KMS-11 (cell line): ENCODE results near the gene ZNF763.
"Not testable (repeated sequence)": the region's sequence is repeated elsewhere in the genome, so short reads cannot be mapped to it uniquely, and the experiment has no call there.

Source experiments
- H2AFZ ChIP-seq: fragments of 200-600 bp; sonication (generic); 2 replicates; pipeline ENCODE4 v1.6.1; 2016; ENCODE audit warnings: antibody characterized with exemption, mixed run types, low read depth
- H3K27ac ChIP-seq: fragments of 200-600 bp; sonication (generic); 2 replicates; pipeline ENCODE4 v1.6.1; 2016; ENCODE audit warnings: mild to moderate bottlenecking, mixed run types
- H3K27me3 ChIP-seq: fragments of 200-600 bp; sonication (generic); 2 replicates; pipeline ENCODE4 v1.6.1; 2017; ENCODE audit warnings: mild to moderate bottlenecking, low read depth, mixed run types, moderate library complexity; ENCODE audit not compliant: insufficient read depth
- H3K36me3 ChIP-seq: fragments of 200-600 bp; sonication (generic); 2 replicates; pipeline ENCODE4 v1.6.1; 2017; ENCODE audit warnings: mild to moderate bottlenecking, mixed run types; ENCODE audit not compliant: insufficient read depth
- H3K4me1 ChIP-seq: fragments of 200-600 bp; sonication (generic); 2 replicates; pipeline ENCODE4 v1.6.1; 2016; ENCODE audit warnings: mild to moderate bottlenecking, low read depth, mixed run types; ENCODE audit not compliant: poor library complexity, severe bottlenecking
- H3K4me2 ChIP-seq: fragments of 200-600 bp; sonication (generic); 2 replicates; pipeline ENCODE4 v1.7.0; 2016; ENCODE audit warnings: mild to moderate bottlenecking, mixed run types
- H3K4me3 ChIP-seq: fragments of 200-600 bp; sonication (generic); IDR thresholded peaks from 2 replicates; pipeline ENCODE4 v1.6.1; 2017; ENCODE audit warnings: low read depth, low read length, mixed read lengths; ENCODE audit not compliant: insufficient read depth
- H3K79me2 ChIP-seq: fragments of 200-600 bp; sonication (generic); 2 replicates; pipeline ENCODE4 v1.6.1; 2016; ENCODE audit warnings: low read depth, mixed run types; ENCODE audit not compliant: insufficient read depth
- H3K9ac ChIP-seq: fragments of 200-600 bp; sonication (generic); 2 replicates; pipeline ENCODE4 v1.6.1; 2016; ENCODE audit warnings: mild to moderate bottlenecking, mixed run types
- H4K20me1 ChIP-seq: fragments of 200-600 bp; sonication (generic); 2 replicates; pipeline ENCODE4 v1.6.1; 2016; ENCODE audit warnings: mild to moderate bottlenecking, mixed run types; ENCODE audit not compliant: insufficient read depth
- TF ChIP-seq, protein P1 (sequence below): fragments of 200-600 bp; sonication (generic); conservative IDR thresholded peaks from 2 replicates; pipeline ENCODE4 v1.6.1; 2017; ENCODE audit warnings: low read depth, mild to moderate bottlenecking, antibody characterized with exemption, low read length, moderate library complexity, mixed read lengths

ZNF763 gene

DNA sequence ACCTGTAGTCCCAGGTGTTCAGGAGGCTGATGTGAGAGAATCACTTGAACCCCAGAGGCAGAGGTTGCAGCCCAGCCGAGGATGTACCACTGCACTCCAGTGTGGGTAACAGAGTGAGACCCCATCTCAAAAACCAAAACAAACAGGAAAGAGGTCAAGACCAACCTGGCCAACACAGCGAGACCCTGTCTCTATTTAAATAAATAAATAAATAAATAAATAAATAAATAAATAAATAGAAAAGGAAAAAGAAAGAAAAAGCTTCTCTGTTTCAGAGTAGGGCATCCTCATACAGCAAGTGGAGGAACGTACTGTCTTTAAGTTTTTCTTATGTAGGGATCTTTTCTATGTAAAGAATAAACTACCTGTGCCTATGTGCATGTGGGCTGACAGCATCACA lies 37.6 kb upstream of the ZNF763 start:
- H3K4me1 ChIP-seq, result no peaks in the 10 kb centered on the region
- no peaks in the 10 kb centered on the region for H4K20me1 ChIP-seq
- no peak overlapping the region for H3K9ac ChIP-seq
- no peaks in the 10 kb centered on the region for H3K27me3 ChIP-seq
- TF ChIP-seq, protein P1, sequence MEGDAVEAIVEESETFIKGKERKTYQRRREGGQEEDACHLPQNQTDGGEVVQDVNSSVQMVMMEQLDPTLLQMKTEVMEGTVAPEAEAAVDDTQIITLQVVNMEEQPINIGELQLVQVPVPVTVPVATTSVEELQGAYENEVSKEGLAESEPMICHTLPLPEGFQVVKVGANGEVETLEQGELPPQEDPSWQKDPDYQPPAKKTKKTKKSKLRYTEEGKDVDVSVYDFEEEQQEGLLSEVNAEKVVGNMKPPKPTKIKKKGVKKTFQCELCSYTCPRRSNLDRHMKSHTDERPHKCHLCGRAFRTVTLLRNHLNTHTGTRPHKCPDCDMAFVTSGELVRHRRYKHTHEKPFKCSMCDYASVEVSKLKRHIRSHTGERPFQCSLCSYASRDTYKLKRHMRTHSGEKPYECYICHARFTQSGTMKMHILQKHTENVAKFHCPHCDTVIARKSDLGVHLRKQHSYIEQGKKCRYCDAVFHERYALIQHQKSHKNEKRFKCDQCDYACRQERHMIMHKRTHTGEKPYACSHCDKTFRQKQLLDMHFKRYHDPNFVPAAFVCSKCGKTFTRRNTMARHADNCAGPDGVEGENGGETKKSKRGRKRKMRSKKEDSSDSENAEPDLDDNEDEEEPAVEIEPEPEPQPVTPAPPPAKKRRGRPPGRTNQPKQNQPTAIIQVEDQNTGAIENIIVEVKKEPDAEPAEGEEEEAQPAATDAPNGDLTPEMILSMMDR, result no peak
- no peak overlapping the region for H3K27ac ChIP-seq
- H3K4me2 ChIP-seq, result no peak overlapping the region
- no peak overlapping the region for H2AFZ ChIP-seq
- H3K4me3 ChIP-seq, result no peak overlapping the region
- H3K79me2 ChIP-seq, result peaks cover 29% of the 10 kb centered on the region; the same call in 1 of the 2 replicates
- H3K36me3 ChIP-seq, result no peaks in the 10 kb centered on the region

DNA sequence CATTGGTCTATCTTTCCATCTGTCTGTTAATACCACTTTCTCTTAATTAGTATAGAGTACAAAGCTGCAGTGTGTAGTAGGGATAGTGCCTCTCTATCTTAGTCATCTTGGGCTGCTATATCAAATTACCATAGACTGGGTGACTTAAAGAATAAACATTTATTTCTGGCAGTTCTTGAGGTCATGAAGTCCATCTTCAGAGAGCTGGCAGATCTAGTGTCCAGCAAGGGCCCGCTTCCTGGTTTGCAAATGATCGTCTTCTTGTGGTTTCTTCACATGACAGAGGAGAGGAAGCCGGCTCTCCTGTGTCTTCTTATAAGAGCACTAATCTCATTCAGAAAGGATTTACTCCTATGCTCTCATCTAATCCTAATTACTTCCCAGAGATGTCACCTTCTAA lies 33.8 kb upstream of the ZNF763 start:
- Histone ChIP-seq H4K20me1 (no peaks in the 10 kb centered on the region), H3K9ac (no peak overlapping the region), H3K4me1 (no peaks in the 10 kb centered on the region), H3K4me3 (no peak overlapping the region), H3K4me2 (no peak overlapping the region), H3K79me2 (peaks cover 38% of the 10 kb centered on the region), H2AFZ (no peak overlapping the region), H3K36me3 (no peaks in the 10 kb centered on the region), H3K27me3 (no peaks in the 10 kb centered on the region), H3K27ac (no peak overlapping the region)
- TF ChIP-seq, protein P1, result no peak

DNA sequence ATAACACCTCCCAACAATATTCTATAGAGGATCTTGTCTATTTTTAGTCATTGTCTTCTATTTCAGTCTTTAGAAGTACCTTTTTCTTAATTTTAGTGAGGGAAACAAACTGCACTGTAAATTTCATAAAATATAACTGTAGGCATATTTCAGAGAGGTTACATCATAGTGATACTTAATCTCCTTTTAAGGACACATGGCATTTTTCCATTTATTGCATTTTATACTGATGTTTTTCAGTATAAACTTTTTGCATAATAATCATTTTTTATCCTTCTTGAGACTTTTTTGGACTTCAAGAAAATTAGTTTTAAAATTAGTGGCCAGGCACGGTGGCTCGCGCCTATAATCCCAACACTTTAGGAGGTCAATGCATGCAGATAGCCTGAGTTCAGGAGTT lies 33.3 kb upstream of the ZNF763 start:
- no peaks in the 10 kb centered on the region for H4K20me1 ChIP-seq
- TF ChIP-seq, protein P1, result no peak
- H3K79me2 ChIP-seq, result peaks cover 33% of the 10 kb centered on the region
- no peak overlapping the region for H3K27ac ChIP-seq
- no peak overlapping the region for H3K4me2 ChIP-seq
- H3K9ac ChIP-seq, result no peak overlapping the region
- no peak overlapping the region for H3K4me3 ChIP-seq
- no peaks in the 10 kb centered on the region for H3K4me1 ChIP-seq
- H3K36me3 ChIP-seq, result no peaks in the 10 kb centered on the region
- H3K27me3 ChIP-seq, result no peaks in the 10 kb centered on the region
- no peak overlapping the region for H2AFZ ChIP-seq

DNA sequence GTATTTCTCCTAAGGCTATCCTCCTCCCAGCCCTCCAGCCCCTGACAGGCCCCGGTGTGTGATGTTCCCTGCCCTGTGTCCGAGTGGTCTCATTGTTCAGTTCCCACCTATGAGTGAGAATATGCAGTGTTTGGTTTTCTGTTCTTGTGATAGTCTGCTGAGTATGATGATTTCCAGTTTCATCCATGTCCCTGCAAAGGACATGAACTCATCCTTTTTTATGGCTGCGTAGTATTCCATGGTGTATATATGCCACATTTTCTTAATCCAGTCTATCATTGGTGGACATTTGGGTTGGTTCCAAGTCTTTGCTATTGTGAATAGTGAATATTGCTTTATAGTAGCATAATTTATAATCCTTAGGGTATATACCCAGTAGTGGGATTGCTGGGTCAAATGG lies 29.0 kb upstream of the ZNF763 start:
- not testable (repeated sequence) for H3K4me3 ChIP-seq, H3K27me3 ChIP-seq, H2AFZ ChIP-seq, H4K20me1 ChIP-seq, H3K9ac ChIP-seq, H3K36me3 ChIP-seq, H3K27ac ChIP-seq, H3K4me1 ChIP-seq, H3K4me2 ChIP-seq
- peaks cover 26% of the 10 kb centered on the region for H3K79me2 ChIP-seq

DNA sequence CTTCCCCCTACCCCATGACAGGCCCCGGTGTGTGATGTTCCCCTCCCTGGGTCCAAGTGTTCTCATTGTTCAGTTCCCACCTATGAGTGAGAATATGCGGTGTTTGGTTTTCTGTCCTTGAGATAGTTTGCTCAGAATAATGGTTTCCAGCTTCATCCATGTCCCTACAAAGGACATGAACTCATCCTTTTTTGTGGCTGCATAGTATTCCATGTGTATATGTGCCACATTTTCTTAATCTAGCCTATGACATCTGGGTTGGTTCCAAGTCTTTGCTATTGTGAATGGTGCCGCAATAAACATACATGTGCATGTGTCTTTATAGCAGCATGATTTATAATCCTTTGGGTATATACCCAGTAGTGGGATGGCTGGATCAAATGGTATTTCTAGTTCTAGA lies 26.5 kb upstream of the ZNF763 start:
- not testable (repeated sequence) for H3K27ac ChIP-seq, H3K27me3 ChIP-seq, H3K4me3 ChIP-seq, H4K20me1 ChIP-seq, H2AFZ ChIP-seq, H3K4me2 ChIP-seq, H3K4me1 ChIP-seq, H3K36me3 ChIP-seq, H3K9ac ChIP-seq
- peaks cover 26% of the 10 kb centered on the region for H3K79me2 ChIP-seq

DNA sequence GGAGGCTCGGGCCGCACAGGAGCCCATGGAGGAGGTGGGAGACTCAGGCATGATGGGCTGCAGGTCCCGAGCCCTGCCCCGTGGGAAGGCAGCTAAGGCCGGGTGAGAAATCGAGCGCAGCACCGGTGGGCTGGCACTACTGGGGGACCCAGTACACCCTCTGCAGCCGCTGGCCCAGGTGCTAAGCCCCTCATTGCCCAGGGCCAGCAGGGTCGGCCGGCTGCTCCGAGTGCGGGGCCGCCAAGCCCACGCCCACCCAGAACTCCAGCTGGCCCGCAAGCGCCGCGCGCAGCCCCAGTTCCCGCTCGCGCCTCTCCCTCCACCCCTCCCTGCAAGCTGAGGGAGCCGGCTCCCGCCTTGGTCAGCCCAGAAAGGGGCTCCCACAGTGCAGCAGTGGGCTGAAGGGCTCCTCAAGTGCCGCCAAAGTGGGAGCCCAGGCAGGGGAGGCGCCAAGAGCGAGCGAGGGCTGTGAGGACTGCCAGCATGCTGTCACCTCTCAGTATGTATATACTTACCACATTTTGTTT lies 23.4 kb upstream of the ZNF763 start:
- H3K4me3 ChIP-seq, H2AFZ ChIP-seq, H3K9ac ChIP-seq, H4K20me1 ChIP-seq, H3K4me2 ChIP-seq, H3K4me1 ChIP-seq, H3K27me3 ChIP-seq, H3K79me2 ChIP-seq, H3K27ac ChIP-seq, H3K36me3 ChIP-seq: not testable (repeated sequence)
